Left ventricle myocardium inferior (tissue), 1 donor: ENCODE measurements around the gene BLOC1S4. TPM values are rescaled to one million over a fixed set of nuclear protein-coding genes. Genes with fewer than 3 reads are reported as not detected.
A peak's percentile ranks its signal among the peaks of the same experiment; 100 is the strongest.

Experiments used
- DNase-seq: peaks from one replicate; pipeline ENCODE4 v3.0.0-alpha.2; 2020
- H3K27ac ChIP-seq: fragments of 200-600 bp; replicated peaks from 2 replicates; pipeline ENCODE4 v1.8.0; 2021
- H3K27me3 ChIP-seq: fragments of 200-600 bp; 2 replicates; pipeline ENCODE4 v1.8.0; 2021; ENCODE audit warnings: low read depth
- H3K36me3 ChIP-seq: fragments of 200-600 bp; 2 replicates; pipeline ENCODE4 v1.8.0; 2021
- H3K4me1 ChIP-seq: fragments of 200-600 bp; 2 replicates; pipeline ENCODE4 v1.8.0; 2021
- H3K4me3 ChIP-seq: fragments of 200-600 bp; 2 replicates; pipeline ENCODE4 v1.8.0; 2021; ENCODE audit warnings: mild to moderate bottlenecking, moderate library complexity
- H3K9me3 ChIP-seq: fragments of 200-600 bp; replicated peaks from 2 replicates; pipeline ENCODE4 v1.8.0; 2021
- intact Hi-C: fragments of 100-400 bp; cut with micrococcal nuclease; formaldehyde crosslinking; loops from one replicate; pipeline ENCODE4 v1.11.0; 2022
- total RNA-seq: library from RNA; stranded (reverse); fragmentation: NEBNext Ultra II Directional; extraction: Animal tissue kit (Norgen Biotek cat#: 25700); gene quantifications from one replicate; pipeline ENCODE4 v1.2.1, GENCODE V29; 2021
- TF ChIP-seq, protein P1 (sequence below): fragments of 200-600 bp; IDR thresholded peaks from 2 replicates; pipeline ENCODE4 v1.8.0; 2021; ENCODE audit warnings: antibody characterized with exemption, mild to moderate bottlenecking, borderline replicate concordance
- donor health status: DM: no; HTN: yes; CAD: no; lungs with severe emphysema.

BLOC1S4 gene
- total RNA-seq, 1 donor from 2014 or later = 7.1 TPM

DNA sequence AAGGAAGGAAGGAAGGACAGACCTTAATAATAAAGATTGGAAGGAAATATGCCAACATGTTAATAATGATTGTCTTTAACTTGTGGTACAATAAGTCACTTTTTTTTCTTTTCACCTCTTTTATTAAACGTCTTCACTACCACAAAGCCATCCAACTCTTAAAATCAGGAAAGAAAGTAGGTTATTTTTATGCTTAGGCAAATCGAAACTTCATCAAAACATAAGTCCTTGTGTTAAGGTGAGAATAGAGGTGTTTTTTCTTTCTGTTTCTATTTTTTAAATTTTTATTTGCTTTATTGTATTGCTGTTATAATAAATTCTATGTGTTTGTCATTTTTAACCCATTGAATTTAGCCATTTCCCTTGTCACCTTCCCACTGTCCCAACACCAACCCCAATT is 26.5 kb downstream of the BLOC1S4 start:
- intact Hi-C loops = no loop called here

DNA sequence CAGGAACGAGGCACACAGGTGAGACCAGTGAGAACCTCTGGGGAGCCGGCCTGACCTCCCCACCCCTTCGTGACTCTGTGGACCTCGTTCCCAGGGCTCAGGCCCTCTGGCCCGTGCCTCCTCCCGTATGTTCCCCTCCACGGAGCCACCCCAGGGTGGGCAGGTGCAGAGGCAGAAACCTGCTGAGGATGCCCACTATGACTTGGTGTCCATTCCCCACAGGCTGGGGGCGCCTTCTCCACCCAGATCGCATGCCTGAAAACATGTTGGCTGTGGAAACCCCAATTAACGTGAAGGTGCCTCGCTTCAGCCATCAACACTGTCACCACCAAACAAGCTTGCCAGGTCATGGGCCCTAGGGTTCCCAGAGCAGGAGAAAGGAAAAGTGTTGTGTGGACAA is 27.0 kb downstream of the BLOC1S4 start:
- intact Hi-C loops = no loop called here
- Histone ChIP-seq H3K27ac (no peak overlapping the region), H3K27me3 (no peaks in the 10 kb centered on the region), H3K36me3 (no peaks in the 10 kb centered on the region), H3K4me3 (no peak overlapping the region), H3K9me3 (no peaks in the 10 kb centered on the region), H3K4me1 (peaks cover 18% of the 10 kb centered on the region)
- TF ChIP-seq, protein P1, sequence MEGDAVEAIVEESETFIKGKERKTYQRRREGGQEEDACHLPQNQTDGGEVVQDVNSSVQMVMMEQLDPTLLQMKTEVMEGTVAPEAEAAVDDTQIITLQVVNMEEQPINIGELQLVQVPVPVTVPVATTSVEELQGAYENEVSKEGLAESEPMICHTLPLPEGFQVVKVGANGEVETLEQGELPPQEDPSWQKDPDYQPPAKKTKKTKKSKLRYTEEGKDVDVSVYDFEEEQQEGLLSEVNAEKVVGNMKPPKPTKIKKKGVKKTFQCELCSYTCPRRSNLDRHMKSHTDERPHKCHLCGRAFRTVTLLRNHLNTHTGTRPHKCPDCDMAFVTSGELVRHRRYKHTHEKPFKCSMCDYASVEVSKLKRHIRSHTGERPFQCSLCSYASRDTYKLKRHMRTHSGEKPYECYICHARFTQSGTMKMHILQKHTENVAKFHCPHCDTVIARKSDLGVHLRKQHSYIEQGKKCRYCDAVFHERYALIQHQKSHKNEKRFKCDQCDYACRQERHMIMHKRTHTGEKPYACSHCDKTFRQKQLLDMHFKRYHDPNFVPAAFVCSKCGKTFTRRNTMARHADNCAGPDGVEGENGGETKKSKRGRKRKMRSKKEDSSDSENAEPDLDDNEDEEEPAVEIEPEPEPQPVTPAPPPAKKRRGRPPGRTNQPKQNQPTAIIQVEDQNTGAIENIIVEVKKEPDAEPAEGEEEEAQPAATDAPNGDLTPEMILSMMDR = no peak
- DNase-seq = no peak

More for the DNA sequence above, 26.5 kb downstream of the BLOC1S4 start:
- no peak overlapping the region for H3K27ac ChIP-seq
- peaks cover 13% of the 10 kb centered on the region for H3K4me1 ChIP-seq
- H3K36me3 ChIP-seq = no peaks in the 10 kb centered on the region
- TF ChIP-seq, protein P1 = no peak
- no peak for DNase-seq
- H3K4me3 ChIP-seq = no peak overlapping the region
- no peaks in the 10 kb centered on the region for H3K27me3 ChIP-seq
- H3K9me3 ChIP-seq = no peaks in the 10 kb centered on the region

DNA sequence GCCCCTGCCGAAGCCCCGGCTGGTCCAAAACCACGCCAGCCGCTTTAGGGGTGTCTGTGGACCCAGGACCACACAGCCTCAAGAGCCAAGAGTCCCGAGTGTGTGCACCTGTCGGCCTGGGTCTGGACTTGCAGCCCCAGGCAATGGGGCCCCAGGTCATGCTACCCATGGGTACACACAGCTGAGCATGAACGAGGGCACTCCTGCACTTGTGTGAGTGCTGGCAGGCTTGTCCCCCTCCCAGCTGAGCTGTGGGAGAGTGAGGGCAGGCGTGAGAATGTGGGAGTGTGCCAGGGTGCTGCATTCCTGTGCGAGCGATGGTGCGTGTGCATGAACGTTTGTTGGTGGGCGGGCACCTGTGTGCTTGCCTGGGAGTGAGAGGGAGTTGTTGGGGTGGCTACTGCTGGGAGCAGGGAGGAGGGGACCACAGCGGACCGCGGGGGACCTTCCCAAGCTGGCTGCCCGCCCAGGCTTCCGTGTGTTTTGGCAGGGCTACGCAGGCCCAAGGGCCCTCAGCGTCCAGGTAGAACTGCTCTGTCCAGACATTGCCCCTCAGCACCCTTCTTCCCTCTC is 30.8 kb downstream of the BLOC1S4 start:
- Histone ChIP-seq H3K4me1 (peaks cover 38% of the 10 kb centered on the region), H3K9me3 (no peaks in the 10 kb centered on the region), H3K27ac (peak overlapping the region; percentile 67), H3K4me3 (peak overlapping the region; percentile 17), H3K36me3 (no peaks in the 10 kb centered on the region), H3K27me3 (no peaks in the 10 kb centered on the region)
- intact Hi-C loops = no loop called here
- TF ChIP-seq, protein P1 = no peak
- peak; percentile 36 for DNase-seq

DNA sequence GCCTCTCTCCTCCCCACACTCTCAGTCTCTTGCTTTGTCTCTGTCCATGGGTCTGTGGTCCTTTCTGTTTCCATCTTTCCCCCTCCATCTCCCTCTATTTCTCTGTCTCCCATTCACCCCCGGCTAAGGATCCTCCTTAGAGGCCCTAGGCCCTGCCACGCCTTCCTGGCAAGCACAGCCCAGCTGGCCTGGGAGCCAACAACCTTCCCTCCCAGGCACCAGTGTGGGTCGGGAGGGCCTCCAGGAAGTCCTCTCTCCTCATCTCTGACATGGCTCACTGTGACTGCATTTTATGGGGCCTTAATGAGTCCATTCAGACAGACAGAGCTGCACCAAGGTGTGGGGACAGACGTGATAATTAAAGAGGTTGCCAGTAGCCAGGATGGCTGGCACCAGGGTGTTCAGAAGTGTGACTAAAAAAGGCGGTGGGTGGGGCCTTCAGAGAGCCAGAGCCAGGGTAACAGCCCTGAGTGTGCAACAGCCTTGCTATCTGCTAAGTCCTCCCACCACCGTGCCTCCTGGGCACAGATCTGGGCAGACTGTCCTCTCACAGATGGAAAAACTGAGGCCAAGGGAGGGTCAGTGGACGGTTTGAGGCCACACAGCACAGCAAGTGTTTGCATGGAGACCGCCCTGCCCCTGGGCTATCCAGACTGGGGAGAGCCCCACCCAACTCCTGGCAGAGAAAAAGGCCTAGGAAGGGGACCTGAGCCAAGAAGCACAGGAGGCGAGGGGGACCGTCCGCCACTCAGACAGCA is 31.5 kb downstream of the BLOC1S4 start:
- peak overlapping the region; percentile 17 for H3K4me3 ChIP-seq
- no peaks in the 10 kb centered on the region for H3K9me3 ChIP-seq
- H3K4me1 ChIP-seq = peaks cover 38% of the 10 kb centered on the region
- TF ChIP-seq, protein P1 = no peak
- H3K27ac ChIP-seq = peak overlapping the region; percentile 67
- H3K27me3 ChIP-seq = no peaks in the 10 kb centered on the region
- H3K36me3 ChIP-seq = no peaks in the 10 kb centered on the region
- intact Hi-C loops = no loop called here
- peak; percentile 43 for DNase-seq

DNA sequence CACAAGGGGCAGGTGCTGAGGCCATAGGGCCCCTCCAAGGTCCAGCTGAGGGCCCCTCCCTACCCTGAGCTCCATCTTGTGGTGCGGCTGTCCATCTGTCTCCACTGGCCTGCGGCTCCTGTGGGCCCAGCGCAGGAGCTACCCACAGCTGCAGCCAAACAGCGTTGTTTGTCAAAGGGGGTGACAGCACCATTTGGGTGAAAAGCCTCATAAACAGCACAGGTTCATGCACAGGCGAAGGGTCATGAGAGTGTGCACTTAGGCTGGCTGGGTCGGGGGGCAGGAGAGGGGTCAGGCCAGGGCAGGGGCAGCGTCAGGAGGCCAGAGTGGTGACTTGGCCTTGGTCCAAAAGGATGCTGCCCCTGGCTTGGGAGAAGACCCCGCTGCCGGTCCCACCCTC is 32.3 kb downstream of the BLOC1S4 start:
- H3K27ac ChIP-seq = peak overlapping the region; percentile 67
- TF ChIP-seq, protein P1 = no peak
- intact Hi-C loops = no loop called here
- H3K4me3 ChIP-seq = no peak overlapping the region
- peaks cover 38% of the 10 kb centered on the region for H3K4me1 ChIP-seq
- no peaks in the 10 kb centered on the region for H3K27me3 ChIP-seq
- H3K36me3 ChIP-seq = no peaks in the 10 kb centered on the region
- no peak for DNase-seq
- H3K9me3 ChIP-seq = no peaks in the 10 kb centered on the region
